T-cell (primary cell): ENCODE measurements around the gene FREY1. TPM values are rescaled to one million over a fixed set of nuclear protein-coding genes. Genes with fewer than 3 reads are reported as not detected.
A peak's percentile ranks its signal among the peaks of the same experiment; 100 is the strongest.
"Not testable (repeated sequence)": the region's sequence is repeated elsewhere in the genome, so short reads cannot be mapped to it uniquely, and the experiment has no call there.

ENCODE experiments used
- ATAC-seq, 4 experiments: fragments of 200-7000 bp in 3 of 4; fragments of 150-1000 bp in 1 of 4; cut with Tn5 transposase; replicated peaks in 1 of 4; 1 replicate in 3 of 4; 2 replicates in 1 of 4; pipeline ENCODE4 v1.10.0; 2021; ENCODE audit warnings: moderate library complexity in 3 of 4, mild to moderate bottlenecking in 2 of 4, moderate number of reproducible peaks in 1 of 4
- CTCF ChIA-PET, 2 donors: fragments of 300-600 bp; sonication (Branson Sonifier 250); formaldehyde crosslinking; loops; one replicate each; lab custom pipeline; 2022; ENCODE audit warnings: antibody characterized with exemption in 2 of 2; lab: Charles Lee
- POLR2A ChIA-PET, 2 donors: fragments of 300-600 bp; sonication (Branson Sonifier 250); formaldehyde crosslinking; loops; one replicate each; lab custom pipeline; 2022; ENCODE audit warnings: antibody characterized with exemption in 2 of 2; lab: Charles Lee
- DNase-seq, 35 experiments: peaks; one replicate each; pipeline versions ENCODE4 v3.0.0 to v3.0.0-alpha.2; 2013 to 2023
- H3K27ac ChIP-seq: one replicate; pipeline ENCODE4 v1.5.1; 2013; ENCODE audit warnings: low read length
- H3K27me3 ChIP-seq, 2 experiments: replicated peaks in 1 of 2; 1 replicate in 1 of 2; 2 replicates in 1 of 2; pipeline versions ENCODE4 v1.6.1 to v1.7.0; 2013; ENCODE audit warnings: low read length in 1 of 2, mixed read lengths in 1 of 2; ENCODE audit not compliant: control insufficient read depth in 2 of 2, insufficient read depth in 2 of 2; ENCODE audit errors: extremely low read depth in 1 of 2
- H3K36me3 ChIP-seq, 2 donors: 1 replicate in 1 of 2; 2 replicates in 1 of 2; pipeline versions ENCODE4 v1.6.1 to v1.7.0; 2013; ENCODE audit warnings: low read length in 1 of 2; ENCODE audit not compliant: control insufficient read depth in 2 of 2, insufficient read depth in 1 of 2; ENCODE audit errors: extremely low read depth in 1 of 2
- H3K4me1 ChIP-seq, 2 experiments: 1 replicate in 1 of 2; 2 replicates in 1 of 2; pipeline versions ENCODE4 v1.6.1 to v1.7.0; 2013; ENCODE audit warnings: low read length in 2 of 2, mixed read lengths in 1 of 2; ENCODE audit not compliant: insufficient read depth in 2 of 2, control insufficient read depth in 1 of 2; ENCODE audit errors: extremely low read depth in 1 of 2
- H3K4me3 ChIP-seq, 2 donors: 1 replicate in 1 of 2; 2 replicates in 1 of 2; pipeline versions ENCODE4 v1.5.1 to v1.7.0; 2013; ENCODE audit warnings: mild to moderate bottlenecking in 2 of 2, low read length in 1 of 2, moderate library complexity in 1 of 2; ENCODE audit not compliant: control insufficient read depth in 1 of 2; ENCODE audit errors: extremely low read depth in 1 of 2
- H3K9me3 ChIP-seq: 2 replicates; pipeline ENCODE4 v1.7.0; 2013
- H3K27ac Mint-ChIP-seq, 2 donors: one replicate each; pipeline ENCODE4 v1.8.0; 2020 to 2021; ENCODE audit warnings: mild to moderate bottlenecking in 2 of 2, mixed read lengths in 2 of 2
- H3K27me3 Mint-ChIP-seq, 2 donors: one replicate each; pipeline ENCODE4 v1.8.0; 2021 to 2022; ENCODE audit warnings: mixed read lengths in 2 of 2
- H3K36me3 Mint-ChIP-seq: one replicate; pipeline ENCODE4 v1.8.0; 2021; ENCODE audit warnings: mixed read lengths
- H3K4me1 Mint-ChIP-seq, 3 donors: one replicate each; pipeline ENCODE4 v1.8.0; 2020 to 2022; ENCODE audit warnings: mixed read lengths in 3 of 3, mild to moderate bottlenecking in 1 of 3
- H3K4me3 Mint-ChIP-seq, 3 donors: one replicate each; pipeline ENCODE4 v1.8.0; 2020 to 2022; ENCODE audit warnings: mild to moderate bottlenecking in 3 of 3, mixed read lengths in 3 of 3, moderate library complexity in 3 of 3
- H3K9me3 Mint-ChIP-seq, 3 donors: one replicate each; pipeline ENCODE4 v1.8.0; 2020 to 2022; ENCODE audit warnings: mixed read lengths in 3 of 3
- WGBS: methylation state at CpG from one replicate; pipeline ENCODE4 v1.1.5; 2013; ENCODE audit warnings: missing lambda C conversion rate; ENCODE audit not compliant: insufficient coverage; 5-methylcytosine and 5-hydroxymethylcytosine counted together
- total RNA-seq, 35 experiments: library from RNA in 6 of 35; stranded (reverse) in 6 of 35; fragments of 120-200 nt in 1 of 35; gene quantifications; one replicate each; pipeline versions ENCODE4 v1.2.1 to v1.2.4 and lab custom pipeline; 2013 to 2026

The FREY1 gene
- total RNA-seq, 5 donors from 2014 or later (not counting 1 experiment from before 2014, with no cell fraction given) = 2.5 to 6.8 (median 4.6) TPM

GRCh38 chr11:45913514-45913913 is 6.4 kb upstream of the FREY1 start:
- POLR2A ChIA-PET = interaction anchor here in 1 of 2 donors (0.7 kb wide), 1 partner anchor 1960 kb away, joined by 4 read pairs; no protein-coding TSS in a partner anchor
- H3K36me3 ChIP-seq = peaks cover 19 to 72% of the 10 kb centered on the region in 2 donors
- H3K9me3 ChIP-seq = no peaks in the 10 kb centered on the region

GRCh38 chr11:45910623-45911022 is 3.6 kb upstream of the FREY1 start:
- Histone ChIP-seq H3K4me1 (peaks cover 0 to 18% of the 10 kb centered on the region in 2 experiments), H3K27me3 (no peaks in the 10 kb centered on the region), H3K27ac (no peak overlapping the region), H3K36me3 (peaks cover 19 to 64% of the 10 kb centered on the region in 2 donors), H3K4me3 (no peak overlapping the region), H3K9me3 (no peaks in the 10 kb centered on the region)
- peaks cover 14% of the 10 kb centered on the region for H3K36me3 Mint-ChIP-seq
- ChIA-PET POLR2A (no interaction called here), CTCF (no interaction called here)
- ATAC-seq (no peak), DNase-seq (no peak)
- no peaks in the 10 kb centered on the region for H3K27me3 Mint-ChIP-seq
- H3K27ac Mint-ChIP-seq = no peak overlapping the region
- peaks cover 9 to 16% (median 16%) of the 10 kb centered on the region in 3 donors for H3K4me1 Mint-ChIP-seq
- H3K9me3 Mint-ChIP-seq = no peaks in the 10 kb centered on the region
- 98% methylated on average over 9 of the region's 9 CpGs for WGBS
- H3K4me3 Mint-ChIP-seq = no peak overlapping the region

More at GRCh38 chr11:45913514-45913913, 6.4 kb upstream of the FREY1 start:
- H3K9me3 Mint-ChIP-seq = no peaks in the 10 kb centered on the region
- WGBS = 97% methylated on average over 11 of the region's 19 CpGs
- no peaks in the 10 kb centered on the region for H3K27me3 Mint-ChIP-seq
- Histone ChIP-seq H3K4me3 (no peak overlapping the region), H3K27me3 (no peaks in the 10 kb centered on the region), H3K27ac (no peak overlapping the region), H3K4me1 (peaks cover 4 to 31% of the 10 kb centered on the region in 2 experiments)
- peaks cover 21 to 35% (median 33%) of the 10 kb centered on the region in 3 donors for H3K4me1 Mint-ChIP-seq
- no peak overlapping the region for H3K4me3 Mint-ChIP-seq
- no peak for ATAC-seq
- CTCF ChIA-PET = no interaction called here
- H3K36me3 Mint-ChIP-seq = peaks cover 15% of the 10 kb centered on the region
- no peak for DNase-seq
- H3K27ac Mint-ChIP-seq = no peak overlapping the region

DNA sequence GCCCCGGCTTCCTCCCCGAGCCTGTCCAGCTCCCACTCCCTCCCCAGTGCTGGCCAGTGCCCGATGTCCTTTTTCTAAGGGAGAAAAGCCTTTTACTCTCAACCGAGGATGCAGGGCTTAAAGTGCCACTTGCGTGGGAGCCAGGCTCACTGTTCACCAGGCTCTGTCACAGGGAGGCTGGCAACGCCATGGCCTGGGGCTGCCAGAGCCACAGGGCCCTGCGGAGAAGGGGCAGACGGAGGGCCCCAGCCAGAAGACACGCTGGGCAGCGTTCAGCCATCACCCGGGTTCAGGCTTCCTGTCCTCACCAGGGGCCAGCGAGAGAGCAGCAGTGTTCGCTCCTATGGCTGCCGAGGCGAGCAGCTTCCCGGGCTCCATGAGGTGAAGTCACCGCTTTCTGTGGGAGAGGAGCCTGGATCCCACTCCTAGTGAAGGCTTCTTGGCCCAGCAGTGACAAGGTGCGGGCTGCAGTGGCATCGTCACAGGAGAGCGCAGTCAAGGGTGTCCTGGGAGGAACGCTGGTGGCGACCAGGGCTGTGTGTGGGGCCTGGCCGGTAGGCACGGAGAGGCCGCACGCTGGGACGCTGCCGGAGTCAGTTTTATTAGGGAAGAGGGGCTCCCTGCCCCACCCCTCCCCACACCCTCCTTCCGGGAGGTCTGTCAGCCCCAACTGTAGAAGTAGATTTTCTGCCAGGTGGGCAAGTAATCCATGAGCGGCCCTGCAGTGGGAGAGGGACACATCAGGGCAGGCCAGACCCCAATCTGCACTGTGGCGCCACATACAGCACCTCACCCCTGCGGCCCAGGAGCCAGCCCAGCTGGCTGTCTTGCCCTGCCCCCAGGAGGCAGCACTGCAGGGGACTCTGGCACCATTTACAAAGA is 2.8 kb upstream of the FREY1 start:
- no peak overlapping the region for H3K4me3 Mint-ChIP-seq

GRCh38 chr11:45907911-45908370 is 870 bp upstream of the FREY1 start:
- H3K4me1 Mint-ChIP-seq = peaks cover 8 to 10% (median 9%) of the 10 kb centered on the region in 3 donors
- no peak overlapping the region for H3K27ac Mint-ChIP-seq
- H3K9me3 Mint-ChIP-seq = no peaks in the 10 kb centered on the region
- ChIA-PET CTCF (no interaction called here), POLR2A (no interaction called here)
- Histone ChIP-seq H3K27ac (no peak overlapping the region), H3K9me3 (no peaks in the 10 kb centered on the region), H3K4me1 (peaks cover 0 to 13% of the 10 kb centered on the region in 2 experiments), H3K4me3 (no peak overlapping the region), H3K27me3 (no peaks in the 10 kb centered on the region), H3K36me3 (peaks cover 5 to 38% of the 10 kb centered on the region in 2 donors)
- no peak for ATAC-seq
- peaks cover 4% of the 10 kb centered on the region for H3K36me3 Mint-ChIP-seq
- WGBS = 85% methylated on average over 8 of the region's 8 CpGs
- no peak overlapping the region for H3K4me3 Mint-ChIP-seq
- no peaks in the 10 kb centered on the region for H3K27me3 Mint-ChIP-seq
- no peak for DNase-seq

More for the DNA sequence above, 2.8 kb upstream of the FREY1 start:
- H3K36me3 ChIP-seq = peaks cover 19 to 56% of the 10 kb centered on the region in 2 donors
- ATAC-seq (no peak), DNase-seq (no peak)
- no peaks in the 10 kb centered on the region for H3K9me3 ChIP-seq
- peaks cover 0 to 17% of the 10 kb centered on the region in 2 experiments for H3K4me1 ChIP-seq
- Mint-ChIP-seq H3K36me3 (peaks cover 9% of the 10 kb centered on the region), H3K4me1 (peaks cover 8 to 14% (median 14%) of the 10 kb centered on the region in 3 donors), H3K27ac (no peak overlapping the region), H3K27me3 (no peaks in the 10 kb centered on the region), H3K9me3 (no peaks in the 10 kb centered on the region)
- no peak overlapping the region for H3K4me3 ChIP-seq
- WGBS = 90% methylated on average over 23 of the region's 32 CpGs
- ChIA-PET POLR2A (interaction anchor here in 1 of 2 donors (0.5 kb wide), 1 partner anchor 1796 kb away, joined by 4 read pairs; no protein-coding TSS in a partner anchor), CTCF (no interaction called here)
- H3K27me3 ChIP-seq = no peaks in the 10 kb centered on the region
- no peak overlapping the region for H3K27ac ChIP-seq

- H3K36me3 ChIP-seq = peaks cover 0 to 22% of the 10 kb centered on the region in 2 donors
- ATAC-seq (peak in 1 of 4 experiments; percentile 2), DNase-seq (no peak)
- no peaks in the 10 kb centered on the region for H3K9me3 ChIP-seq
- H3K4me3 ChIP-seq = no peak overlapping the region
- H3K4me1 Mint-ChIP-seq = peaks cover 8 to 10% (median 9%) of the 10 kb centered on the region in 3 donors
- no peak overlapping the region for H3K27ac ChIP-seq
- no peak overlapping the region for H3K4me3 Mint-ChIP-seq
- peaks cover 0 to 2% of the 10 kb centered on the region in 2 experiments for H3K27me3 ChIP-seq
- H3K27me3 Mint-ChIP-seq = no peaks in the 10 kb centered on the region
- no peak overlapping the region for H3K27ac Mint-ChIP-seq
- ChIA-PET CTCF (interaction anchor here in 1 of 2 donors (0.6 kb wide), 1 partner anchor 36 kb away, joined by 3 read pairs; no protein-coding TSS in a partner anchor), POLR2A (interaction anchor here in 1 of 2 donors (0.6 kb wide), 1 partner anchor 718 kb away, joined by 6 read pairs; no protein-coding TSS in a partner anchor)
- H3K36me3 Mint-ChIP-seq = peaks cover 2% of the 10 kb centered on the region
- H3K4me1 ChIP-seq = peaks cover 0 to 13% of the 10 kb centered on the region in 2 experiments
- no peaks in the 10 kb centered on the region for H3K9me3 Mint-ChIP-seq
- WGBS = 59% methylated on average over 14 of the region's 19 CpGs
Observed at GRCh38 chr11:45906096-45906682, 882 bp downstream of the FREY1 start.

DNA sequence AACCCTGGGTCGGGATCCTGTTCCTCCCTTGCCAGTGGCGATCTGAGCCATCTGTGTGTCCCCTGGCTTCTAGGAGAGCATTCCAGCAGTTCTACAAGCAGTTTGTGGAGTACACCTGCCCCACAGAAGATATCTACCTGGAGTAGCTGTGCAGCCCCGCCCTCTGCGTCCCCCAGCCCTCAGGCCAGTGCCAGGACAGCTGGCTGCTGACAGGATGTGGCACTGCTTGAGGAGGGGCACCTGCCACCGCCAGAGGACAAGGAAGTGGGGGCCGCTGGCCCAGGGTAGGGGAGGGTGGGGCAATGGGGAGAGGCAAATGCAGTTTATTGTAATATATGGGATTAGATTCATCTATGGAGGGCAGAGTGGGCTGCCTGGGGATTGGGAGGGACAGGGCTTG is 1.5 kb downstream of the FREY1 start:
- H3K27ac Mint-ChIP-seq, H3K4me3 ChIP-seq, H3K27me3 ChIP-seq, CTCF ChIA-PET, H3K4me3 Mint-ChIP-seq, H3K9me3 Mint-ChIP-seq, H3K9me3 ChIP-seq, H3K27ac ChIP-seq, H3K27me3 Mint-ChIP-seq, H3K36me3 Mint-ChIP-seq, DNase-seq, POLR2A ChIA-PET: not testable (repeated sequence)
- H3K4me1 Mint-ChIP-seq = peaks cover 8 to 11% (median 10%) of the 10 kb centered on the region in 3 donors
- Histone ChIP-seq H3K4me1 (peaks cover 0 to 15% of the 10 kb centered on the region in 2 experiments), H3K36me3 (peaks cover 0 to 16% of the 10 kb centered on the region in 2 donors)
- ATAC-seq = peak in 1 of 4 experiments; percentile 18
- 49% methylated on average over 3 of the region's 6 CpGs for WGBS
